Measurements from ENCODE around the gene CD81.

The CD81 gene

GRCh38 chr11:2400762-2401435 lies 23.8 kb downstream of the CD81 start:
- DNase-seq: peak in 3 of 58 donors; percentile 59 to 78 (median 63)

- no peak for DNase-seq
Measured at GRCh38 chr11:2401436-2401984, 24.4 kb downstream of the CD81 start.

GRCh38 chr11:2402106-2402505 lies 25.0 kb downstream of the CD81 start:
- DNase-seq: no peak

GRCh38 chr11:2402890-2403645 lies 26.0 kb downstream of the CD81 start:
- no peak for DNase-seq

GRCh38 chr11:2404735-2405196 lies 27.7 kb downstream of the CD81 start:
- no peak for DNase-seq

- DNase-seq: no peak
Measured at GRCh38 chr11:2406451-2406850, 29.3 kb downstream of the CD81 start.

- DNase-seq: no peak
Measured at GRCh38 chr11:2406878-2407410, 29.8 kb downstream of the CD81 start.

- DNase-seq: no peak
Measured at GRCh38 chr11:2408671-2409070, 31.6 kb downstream of the CD81 start.

- DNase-seq: no peak
Measured at GRCh38 chr11:2409126-2409525, 32.0 kb downstream of the CD81 start.

- DNase-seq: no peak
Measured at GRCh38 chr11:2409611-2410468, 32.7 kb downstream of the CD81 start.

GRCh38 chr11:2410616-2411015 lies 33.5 kb downstream of the CD81 start:
- DNase-seq: no peak

GRCh38 chr11:2411446-2412305 lies 34.6 kb downstream of the CD81 start:
- DNase-seq: no peak

- no peak for DNase-seq
Measured at GRCh38 chr11:2412323-2412722, 35.2 kb downstream of the CD81 start.

- no peak for DNase-seq
Measured at GRCh38 chr11:2413742-2414579, 36.9 kb downstream of the CD81 start.

- DNase-seq: no peak
Measured at GRCh38 chr11:2414616-2415015, 37.5 kb downstream of the CD81 start.

GRCh38 chr11:2415171-2415570 lies 38.1 kb downstream of the CD81 start:
- no peak for DNase-seq

GRCh38 chr11:2415601-2416380 lies 38.7 kb downstream of the CD81 start:
- DNase-seq: no peak

- no peak for DNase-seq
Measured at GRCh38 chr11:2416765-2417164, 39.7 kb downstream of the CD81 start.

Measured in anterior cingulate cortex (tissue), 58 donors.